HG03060 (cell line): ENCODE results near the gene SH2D6.

Experiments used
- ATAC-seq: cut with Tn5 transposase; IDR thresholded peaks from one replicate; pipeline ENCODE4 v1.9.1; 2021; ENCODE audit warnings: low read depth, moderate number of reproducible peaks; ENCODE audit not compliant: unreplicated experiment

Gene SH2D6

GRCh38 chr2:85420536-85421259, 2.2 kb downstream of the SH2D6 start:
- ATAC-seq: peak; percentile 53

GRCh38 chr2:85421260-85422071, 3.0 kb downstream of the SH2D6 start:
- no peak for ATAC-seq

- ATAC-seq: no peak
Observed at GRCh38 chr2:85422072-85422457, 3.6 kb downstream of the SH2D6 start.

- ATAC-seq: no peak
Observed at GRCh38 chr2:85423525-85423924, 5.0 kb downstream of the SH2D6 start.

DNA sequence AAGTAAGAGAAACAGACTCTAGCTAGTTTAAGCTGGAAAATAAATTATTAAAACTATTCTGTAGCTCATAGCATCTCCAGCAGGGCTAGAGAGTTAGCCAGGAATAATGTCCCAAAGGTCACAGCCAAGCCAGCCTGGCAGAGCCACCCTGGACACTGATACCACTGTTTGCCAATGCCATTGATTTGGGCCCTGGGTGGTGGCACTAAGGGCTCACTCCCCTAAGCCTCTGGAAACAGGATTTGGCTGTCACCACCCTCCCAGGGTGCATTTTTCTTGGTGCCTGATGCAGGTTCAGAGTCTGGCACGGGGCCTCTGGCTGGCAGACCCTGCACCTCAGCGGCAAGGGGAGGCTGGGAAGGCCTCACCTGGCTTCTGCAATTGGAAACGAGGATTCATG, 7.1 kb downstream of the SH2D6 start:
- no peak for ATAC-seq

- no peak for ATAC-seq
Observed at GRCh38 chr2:85427300-85427835, 8.9 kb downstream of the SH2D6 start.

- no peak for ATAC-seq
Observed at GRCh38 chr2:85428343-85428881, 9.9 kb downstream of the SH2D6 start.

DNA sequence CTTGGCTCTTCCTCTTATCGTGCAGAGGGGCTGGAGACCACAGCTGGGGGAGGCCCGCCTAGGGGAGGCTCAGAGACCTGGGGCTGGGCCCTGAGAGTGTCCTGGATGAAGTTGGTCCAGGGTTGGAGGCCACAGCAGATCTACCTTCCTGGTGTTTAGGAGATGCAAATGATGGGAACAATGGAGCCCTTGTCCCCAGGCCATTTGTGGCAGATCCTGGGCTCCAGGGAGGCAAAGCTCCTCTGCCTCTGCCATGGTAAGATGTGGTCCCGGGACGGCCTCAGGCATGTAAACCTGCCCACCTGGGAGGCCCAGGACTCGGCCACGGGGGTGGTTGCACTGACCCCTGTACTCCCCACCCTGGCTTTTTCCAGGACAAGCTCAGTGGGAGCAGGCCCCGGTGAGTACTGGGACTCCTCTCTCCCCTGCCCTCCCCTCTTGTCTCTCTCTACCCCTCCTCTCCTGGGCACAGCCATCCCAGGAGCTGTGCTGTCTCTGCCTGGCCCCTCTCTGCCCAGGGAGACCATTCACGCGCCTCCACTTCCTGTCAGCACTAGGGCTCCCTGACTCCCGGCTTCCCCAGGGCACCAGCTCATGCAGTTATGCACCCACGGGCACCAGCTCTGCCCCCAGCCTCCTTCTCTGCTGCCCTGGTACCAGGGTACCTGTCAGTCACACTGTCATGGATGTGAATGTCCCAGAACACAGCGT, 10.9 kb downstream of the SH2D6 start:
- no peak for ATAC-seq

- no peak for ATAC-seq
Observed at GRCh38 chr2:85429924-85430289, 11.4 kb downstream of the SH2D6 start.

DNA sequence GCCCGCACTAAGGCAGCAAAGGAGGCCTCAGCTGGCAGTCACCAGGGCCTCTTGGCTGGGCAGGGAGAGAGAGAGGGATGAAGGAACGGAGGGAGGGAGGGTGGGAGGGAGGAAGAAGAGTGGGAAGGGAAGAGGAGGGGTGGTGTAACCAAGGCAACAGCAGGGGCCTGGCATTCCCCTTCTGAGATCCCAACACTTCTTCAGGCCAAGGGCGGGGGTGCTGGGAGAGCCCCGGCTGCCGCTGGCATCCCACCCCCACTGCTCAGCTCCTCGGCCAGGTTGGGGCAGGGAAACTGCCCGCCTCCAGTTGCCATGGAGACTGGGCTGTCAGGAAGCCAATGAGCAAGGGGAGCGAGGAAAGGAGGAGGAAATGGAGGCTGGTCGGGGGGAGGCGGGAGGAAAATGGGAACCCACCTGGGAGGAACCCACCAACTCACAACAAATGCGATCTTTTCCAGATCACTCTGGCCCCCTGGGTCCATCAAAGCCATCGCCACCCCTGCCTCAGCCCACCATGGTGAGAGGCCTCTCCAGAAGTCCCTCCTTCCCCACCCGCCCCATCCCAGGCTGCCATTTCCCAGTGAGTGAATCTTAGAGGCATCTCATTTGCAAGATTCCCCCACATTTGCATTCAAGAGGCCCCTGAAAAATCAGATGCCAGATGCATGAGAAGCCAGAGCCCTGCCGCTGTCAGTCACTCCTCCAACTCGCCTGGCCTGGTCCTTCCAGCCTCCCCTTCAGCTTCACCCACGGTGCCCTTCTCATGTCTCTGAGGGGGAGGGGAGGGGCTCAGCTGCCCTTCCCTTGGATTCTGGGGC, 12.4 kb downstream of the SH2D6 start:
- no peak for ATAC-seq

- no peak for ATAC-seq
Observed at GRCh38 chr2:85431570-85432205, 13.2 kb downstream of the SH2D6 start.

- ATAC-seq: no peak
Observed at GRCh38 chr2:85433511-85434089, 15.1 kb downstream of the SH2D6 start.

GRCh38 chr2:85434696-85435095, 16.2 kb downstream of the SH2D6 start:
- ATAC-seq: no peak

GRCh38 chr2:85435220-85435958, 16.9 kb downstream of the SH2D6 start:
- no peak for ATAC-seq

GRCh38 chr2:85435981-85436835, 17.7 kb downstream of the SH2D6 start:
- ATAC-seq: no peak

GRCh38 chr2:85436836-85437487, 18.4 kb downstream of the SH2D6 start:
- no peak for ATAC-seq
